SK-N-SH (cell line): Measurements from ENCODE around the gene CLDN6. TPM values are rescaled to one million over a fixed set of nuclear protein-coding genes. Genes with fewer than 3 reads are reported as not detected.

ENCODE experiments used
- CTCF ChIA-PET: fragments of 300-600, 350-600 bp; formaldehyde crosslinking; extraction: SDS; loops from one replicate; lab custom pipeline; 2021; lab: Yijun Ruan, JAX
- POLR2A ChIA-PET: fragments of 350-600 bp; sonication (Branson Sonifier 250); formaldehyde crosslinking; extraction: SDS; loops from one replicate; lab custom pipeline; 2020; ENCODE audit warnings: antibody characterized with exemption, inconsistent platforms; lab: Yijun Ruan, JAX
- DNase-seq: peaks from one replicate; pipeline ENCODE4 v3.0.0; 2012
- H2AFZ ChIP-seq: fragments of 200-600 bp; sonication (generic); 2 replicates; pipeline ENCODE4 v1.8.1; 2016; ENCODE audit warnings: antibody characterized with exemption, mild to moderate bottlenecking, low read depth
- H3F3A ChIP-seq: fragments of 200-600 bp; sonication (generic); replicated peaks from 2 replicates; pipeline ENCODE3; 2016; ENCODE audit warnings: antibody characterized with exemption, mild to moderate bottlenecking; ENCODE audit not compliant: insufficient read depth
- H3K27ac ChIP-seq, 2 experiments: fragments of 200-500 bp in 1 of 2; fragments of 200-600 bp in 1 of 2; sonication (Bioruptor generic) in 1 of 2; sonication (generic), shearing (Covaris generic) in 1 of 2; 2 replicates each; pipeline versions ENCODE4 v1.5.1 to v1.6.1; 2014 to 2016; ENCODE audit warnings: low read depth in 2 of 2, inconsistent platforms in 1 of 2, low read length in 1 of 2, mild to moderate bottlenecking in 1 of 2, mixed read lengths in 1 of 2
- H3K27me3 ChIP-seq: fragments of 200-600 bp; sonication (generic), shearing (Covaris generic); 2 replicates; pipeline ENCODE4 v1.6.1; 2016; ENCODE audit warnings: mixed run types; ENCODE audit not compliant: insufficient read depth
- H3K36me3 ChIP-seq, 2 experiments: fragments of 200-500 bp in 1 of 2; fragments of 200-600 bp in 1 of 2; sonication (Bioruptor generic) in 1 of 2; sonication (generic) in 1 of 2; replicated peaks in 1 of 2; 2 replicates each; pipeline versions ENCODE3 to v1.5.1; 2014 to 2016; ENCODE audit warnings: low read length in 1 of 2, mild to moderate bottlenecking in 1 of 2; ENCODE audit not compliant: insufficient read depth in 2 of 2, control insufficient read depth in 1 of 2
- H3K4me1 ChIP-seq, 2 experiments: fragments of 200-500 bp in 1 of 2; fragments of 200-600 bp in 1 of 2; sonication (Bioruptor generic) in 1 of 2; sonication (generic), shearing (Covaris generic) in 1 of 2; 2 replicates each; pipeline versions ENCODE4 v1.5.1 to v1.6.1; 2014 to 2016; ENCODE audit warnings: low read depth in 1 of 2, low read length in 1 of 2, mixed run types in 1 of 2; ENCODE audit not compliant: insufficient read depth in 2 of 2, control insufficient read depth in 1 of 2
- H3K4me2 ChIP-seq: fragments of 200-600 bp; sonication (generic), shearing (Covaris generic); 2 replicates; pipeline ENCODE4 v1.6.1; 2017; ENCODE audit warnings: mixed run types
- H3K4me3 ChIP-seq, 2 experiments: fragments of 200-500 bp in 1 of 2; fragments of 200-600 bp in 1 of 2; sonication (Bioruptor generic) in 1 of 2; sonication (generic), shearing (Covaris generic) in 1 of 2; 2 replicates each; pipeline versions ENCODE4 v1.5.1 to v1.8.1; 2014 to 2016; ENCODE audit warnings: low read depth in 2 of 2, inconsistent platforms in 1 of 2, low read length in 1 of 2, mild to moderate bottlenecking in 1 of 2, mixed read lengths in 1 of 2, moderate library complexity in 1 of 2
- H3K79me2 ChIP-seq: fragments of 200-600 bp; sonication (generic); 2 replicates; pipeline ENCODE4 v1.8.1; 2017; ENCODE audit warnings: mild to moderate bottlenecking; ENCODE audit not compliant: insufficient read depth
- H3K9ac ChIP-seq: fragments of 200-600 bp; sonication (generic); 2 replicates; pipeline ENCODE4 v1.6.1; 2017; ENCODE audit warnings: mixed run types
- H3K9me2 ChIP-seq: fragments of 200-600 bp; sonication (generic); 2 replicates; pipeline ENCODE4 v1.6.1; 2017; ENCODE audit warnings: mixed run types
- H3K9me3 ChIP-seq: fragments of 200-600 bp; sonication (generic); 2 replicates; pipeline ENCODE4 v1.6.1; 2017; ENCODE audit warnings: mixed run types, mild to moderate bottlenecking, moderate library complexity
- H4K20me1 ChIP-seq: fragments of 200-600 bp; sonication (generic); 2 replicates; pipeline ENCODE4 v1.6.1; 2017; ENCODE audit warnings: mild to moderate bottlenecking, mixed run types; ENCODE audit not compliant: insufficient read depth
- ELF1 ChIP-seq: IDR thresholded peaks from 2 replicates; pipeline ENCODE4 v1.4.0; 2012
- EZH2phosphoT487 ChIP-seq: fragments of 200-600 bp; sonication (generic); IDR thresholded peaks from 2 replicates; pipeline ENCODE4 v1.6.1; 2017; ENCODE audit warnings: low read depth, mixed run types, mild to moderate bottlenecking, antibody characterized with exemption, moderate library complexity, borderline replicate concordance
- FOSL2 ChIP-seq: IDR thresholded peaks from 2 replicates; pipeline ENCODE4 v1.4.0; 2012; ENCODE audit warnings: low read depth, mild to moderate bottlenecking, moderate library complexity, borderline replicate concordance
- FOXM1 ChIP-seq: IDR thresholded peaks from 2 replicates; pipeline ENCODE4 v1.4.0; 2012; ENCODE audit warnings: low read depth, mild to moderate bottlenecking
- POLR2AphosphoS5 ChIP-seq: IDR thresholded peaks from 2 replicates; pipeline ENCODE4 v1.6.1; 2012; ENCODE audit warnings: low read depth, low read length
- RCOR1 ChIP-seq: fragments of 150-350 bp; IDR thresholded peaks from 2 replicates; pipeline ENCODE4 v1.6.1; 2017; ENCODE audit warnings: antibody characterized with exemption, low read length
- RFX5 ChIP-seq: IDR thresholded peaks from 2 replicates; pipeline ENCODE4 v1.6.1; 2012; ENCODE audit warnings: mild to moderate bottlenecking, improper control_type of control experiment, low read length
- TAF1 ChIP-seq: IDR thresholded peaks from 2 replicates; pipeline ENCODE4 v1.6.1; 2012; ENCODE audit warnings: low read depth, mild to moderate bottlenecking, low read length, moderate library complexity, borderline replicate concordance
- TEAD4 ChIP-seq: IDR thresholded peaks from 2 replicates; pipeline ENCODE4 v1.4.0; 2012; ENCODE audit warnings: mild to moderate bottlenecking, borderline replicate concordance; ENCODE audit not compliant: insufficient read depth
- YY1 ChIP-seq: IDR thresholded peaks from 2 replicates; pipeline ENCODE4 v1.4.0; 2012; ENCODE audit warnings: low read depth, mild to moderate bottlenecking
- WGBS: methylation state at CpG from one replicate; pipeline ENCODE4 v1.1.6; 2017; ENCODE audit warnings: low lambda C conversion rate; 5-methylcytosine and 5-hydroxymethylcytosine counted together
- polyA plus RNA-seq, 3 experiments: library from polyadenylated mRNA; depleted of rRNA; stranded (reverse); fragments of >200 nt; gene quantifications; 2 replicates each; pipeline ENCODE4 v1.2.3, GENCODE V29; 2012
- TF ChIP-seq, protein P1 (sequence below): fragments of 150-350 bp; IDR thresholded peaks from 2 replicates; pipeline ENCODE4 v1.6.1; 2017; ENCODE audit warnings: antibody characterized with exemption, low read length, low read depth, borderline replicate concordance
- TF ChIP-seq, protein P2 (sequence below): IDR thresholded peaks from 2 replicates; pipeline ENCODE4; 2012
- TF ChIP-seq, protein P3 (sequence below): IDR thresholded peaks from 2 replicates; pipeline ENCODE4 v1.4.0; 2012; ENCODE audit warnings: low read depth, borderline replicate concordance
- TF ChIP-seq, protein P4 (sequence below): fragments of 200-600 bp; sonication (generic); IDR thresholded peaks from 2 replicates; pipeline ENCODE4 v1.6.1; 2017; ENCODE audit warnings: antibody characterized with exemption, mild to moderate bottlenecking, moderate library complexity

Gene CLDN6
- polyA plus RNA-seq, 1 of the 3 experiments (the other 2 are of a cell fraction): 0.20 TPM

- Histone ChIP-seq H3K27ac (no peak overlapping the region), H3K4me1 (no peaks in the 10 kb centered on the region), H3F3A (peaks cover under 1% of the 10 kb centered on the region), H3K4me3 (no peak overlapping the region), H3K27me3 (peaks cover 93% of the 10 kb centered on the region), H4K20me1 (no peaks in the 10 kb centered on the region; the same call in 1 of the 2 replicates), H3K4me2 (peak overlapping the region; percentile 55; the same call in 1 of the 2 replicates), H3K79me2 (no peaks in the 10 kb centered on the region), H3K36me3 (no peaks in the 10 kb centered on the region), H3K9me3 (no peaks in the 10 kb centered on the region), H2AFZ (no peak overlapping the region), H3K9me2 (no peaks in the 10 kb centered on the region), H3K9ac (no peak overlapping the region)
- POLR2A ChIA-PET: no interaction called here
- CTCF ChIA-PET: interaction anchor here (1.3 to 9.8 kb wide), 7 partner anchors 6 to 75 kb away, joined by 3 to 141 read pairs (median 16); partner anchors contain the start of genes CLDN6, HCFC1R1, MMP25 and THOC6
- peak; percentile 65; the same call in 1 of the 2 replicates for TF ChIP-seq EZH2phosphoT487
- TF ChIP-seq, protein P1, sequence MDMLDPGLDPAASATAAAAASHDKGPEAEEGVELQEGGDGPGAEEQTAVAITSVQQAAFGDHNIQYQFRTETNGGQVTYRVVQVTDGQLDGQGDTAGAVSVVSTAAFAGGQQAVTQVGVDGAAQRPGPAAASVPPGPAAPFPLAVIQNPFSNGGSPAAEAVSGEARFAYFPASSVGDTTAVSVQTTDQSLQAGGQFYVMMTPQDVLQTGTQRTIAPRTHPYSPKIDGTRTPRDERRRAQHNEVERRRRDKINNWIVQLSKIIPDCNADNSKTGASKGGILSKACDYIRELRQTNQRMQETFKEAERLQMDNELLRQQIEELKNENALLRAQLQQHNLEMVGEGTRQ: no peak
- no peak for DNase-seq
- 3% methylated on average over 17 of the region's 40 CpGs for WGBS
Measured at GRCh38 chr16:3035972-3036725, 18.2 kb upstream of the CLDN6 start.

GRCh38 chr16:3035289-3035971 lies 17.4 kb upstream of the CLDN6 start:
- H3K4me3 ChIP-seq: no peak overlapping the region
- H3F3A ChIP-seq: peaks cover 5% of the 10 kb centered on the region
- H3K9me2 ChIP-seq: no peaks in the 10 kb centered on the region
- no peak overlapping the region for H3K4me2 ChIP-seq
- H3K4me1 ChIP-seq: no peaks in the 10 kb centered on the region
- ChIA-PET CTCF (interaction anchor here (0.8 to 9.8 kb wide), 12 partner anchors 7 to 127 kb away, joined by 3 to 141 read pairs (median 4); partner anchors contain the start of genes CLDN6, HCFC1R1, IL32 and MMP25), POLR2A (interaction anchor here (0.7 kb wide), 1 partner anchor 13 kb away, joined by 3 read pairs; no protein-coding TSS in a partner anchor)
- WGBS: 37% methylated on average over 16 of the region's 19 CpGs
- H3K79me2 ChIP-seq: no peaks in the 10 kb centered on the region
- H3K9me3 ChIP-seq: no peaks in the 10 kb centered on the region
- peaks cover 86% of the 10 kb centered on the region for H3K27me3 ChIP-seq
- H4K20me1 ChIP-seq: no peaks in the 10 kb centered on the region; the same call in 1 of the 2 replicates
- no peaks in the 10 kb centered on the region for H3K36me3 ChIP-seq
- H3K27ac ChIP-seq: no peak overlapping the region
- TF ChIP-seq POLR2AphosphoS5 (no peak), FOXM1 (no peak), RFX5 (no peak), RCOR1 (no peak), FOSL2 (no peak), TEAD4 (no peak), YY1 (no peak), ELF1 (no peak), TAF1 (no peak)
- TF ChIP-seq, protein P1: no peak
- TF ChIP-seq, protein P2, sequence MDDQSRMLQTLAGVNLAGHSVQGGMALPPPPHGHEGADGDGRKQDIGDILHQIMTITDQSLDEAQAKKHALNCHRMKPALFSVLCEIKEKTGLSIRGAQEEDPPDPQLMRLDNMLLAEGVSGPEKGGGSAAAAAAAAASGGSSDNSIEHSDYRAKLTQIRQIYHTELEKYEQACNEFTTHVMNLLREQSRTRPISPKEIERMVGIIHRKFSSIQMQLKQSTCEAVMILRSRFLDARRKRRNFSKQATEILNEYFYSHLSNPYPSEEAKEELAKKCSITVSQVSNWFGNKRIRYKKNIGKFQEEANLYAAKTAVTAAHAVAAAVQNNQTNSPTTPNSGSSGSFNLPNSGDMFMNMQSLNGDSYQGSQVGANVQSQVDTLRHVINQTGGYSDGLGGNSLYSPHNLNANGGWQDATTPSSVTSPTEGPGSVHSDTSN: no peak
- TF ChIP-seq, protein P3, sequence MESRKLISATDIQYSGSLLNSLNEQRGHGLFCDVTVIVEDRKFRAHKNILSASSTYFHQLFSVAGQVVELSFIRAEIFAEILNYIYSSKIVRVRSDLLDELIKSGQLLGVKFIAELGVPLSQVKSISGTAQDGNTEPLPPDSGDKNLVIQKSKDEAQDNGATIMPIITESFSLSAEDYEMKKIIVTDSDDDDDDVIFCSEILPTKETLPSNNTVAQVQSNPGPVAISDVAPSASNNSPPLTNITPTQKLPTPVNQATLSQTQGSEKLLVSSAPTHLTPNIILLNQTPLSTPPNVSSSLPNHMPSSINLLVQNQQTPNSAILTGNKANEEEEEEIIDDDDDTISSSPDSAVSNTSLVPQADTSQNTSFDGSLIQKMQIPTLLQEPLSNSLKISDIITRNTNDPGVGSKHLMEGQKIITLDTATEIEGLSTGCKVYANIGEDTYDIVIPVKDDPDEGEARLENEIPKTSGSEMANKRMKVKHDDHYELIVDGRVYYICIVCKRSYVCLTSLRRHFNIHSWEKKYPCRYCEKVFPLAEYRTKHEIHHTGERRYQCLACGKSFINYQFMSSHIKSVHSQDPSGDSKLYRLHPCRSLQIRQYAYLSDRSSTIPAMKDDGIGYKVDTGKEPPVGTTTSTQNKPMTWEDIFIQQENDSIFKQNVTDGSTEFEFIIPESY: no peak
- TF ChIP-seq, protein P4, sequence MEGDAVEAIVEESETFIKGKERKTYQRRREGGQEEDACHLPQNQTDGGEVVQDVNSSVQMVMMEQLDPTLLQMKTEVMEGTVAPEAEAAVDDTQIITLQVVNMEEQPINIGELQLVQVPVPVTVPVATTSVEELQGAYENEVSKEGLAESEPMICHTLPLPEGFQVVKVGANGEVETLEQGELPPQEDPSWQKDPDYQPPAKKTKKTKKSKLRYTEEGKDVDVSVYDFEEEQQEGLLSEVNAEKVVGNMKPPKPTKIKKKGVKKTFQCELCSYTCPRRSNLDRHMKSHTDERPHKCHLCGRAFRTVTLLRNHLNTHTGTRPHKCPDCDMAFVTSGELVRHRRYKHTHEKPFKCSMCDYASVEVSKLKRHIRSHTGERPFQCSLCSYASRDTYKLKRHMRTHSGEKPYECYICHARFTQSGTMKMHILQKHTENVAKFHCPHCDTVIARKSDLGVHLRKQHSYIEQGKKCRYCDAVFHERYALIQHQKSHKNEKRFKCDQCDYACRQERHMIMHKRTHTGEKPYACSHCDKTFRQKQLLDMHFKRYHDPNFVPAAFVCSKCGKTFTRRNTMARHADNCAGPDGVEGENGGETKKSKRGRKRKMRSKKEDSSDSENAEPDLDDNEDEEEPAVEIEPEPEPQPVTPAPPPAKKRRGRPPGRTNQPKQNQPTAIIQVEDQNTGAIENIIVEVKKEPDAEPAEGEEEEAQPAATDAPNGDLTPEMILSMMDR: no peak
- no peak for DNase-seq
- no peak overlapping the region for H2AFZ ChIP-seq
- H3K9ac ChIP-seq: no peak overlapping the region
